NCI-H748 (cell line): ENCODE measurements around the gene C14orf93.

Source experiments
- DNase-seq: peaks from one replicate; lab custom pipeline; 2025; ENCODE audit not compliant: unreplicated experiment; lab: John Stamatoyannopoulos, UW

C14orf93 gene

GRCh38 chr14:23009939-23010726 lies at the start of gene C14orf93:
C14orf93 (minus strand) TSS chr14:23010143; CDS start chr14:22999023, 11,120 bp downstream.
- peak; percentile 83 for DNase-seq

GRCh38 chr14:23058654-23059504 lies 48.9 kb upstream of the C14orf93 start:
- DNase-seq = no peak

GRCh38 chr14:23057757-23058653 lies 48.1 kb upstream of the C14orf93 start:
- no peak for DNase-seq

GRCh38 chr14:23056956-23057756 lies 47.2 kb upstream of the C14orf93 start, which contains the start of gene CDH24:
CDH24 (minus strand) TSS chr14:23057520; CDS start chr14:23055733, 1,787 bp downstream.
- no peak for DNase-seq

GRCh38 chr14:23056145-23056955 lies 46.4 kb upstream of the C14orf93 start:
- no peak for DNase-seq

GRCh38 chr14:23055621-23056144 lies 45.7 kb upstream of the C14orf93 start:
- no peak for DNase-seq

GRCh38 chr14:23055147-23055550 lies 45.2 kb upstream of the C14orf93 start:
- DNase-seq = no peak

GRCh38 chr14:23054000-23054811 lies 44.3 kb upstream of the C14orf93 start:
- no peak for DNase-seq

- no peak for DNase-seq
Observed at GRCh38 chr14:23053426-23053825, 43.5 kb upstream of the C14orf93 start.

- no peak for DNase-seq
Observed at GRCh38 chr14:23052671-23053070, 42.7 kb upstream of the C14orf93 start.

GRCh38 chr14:23052182-23052623 lies 42.3 kb upstream of the C14orf93 start:
- no peak for DNase-seq

- DNase-seq = no peak
Observed at GRCh38 chr14:23051141-23052057, 41.5 kb upstream of the C14orf93 start.

GRCh38 chr14:23049011-23049410 lies 39.1 kb upstream of the C14orf93 start:
- no peak for DNase-seq

- DNase-seq = no peak
Observed at GRCh38 chr14:23047751-23048693, 38.1 kb upstream of the C14orf93 start.

- no peak for DNase-seq
Observed at GRCh38 chr14:23047034-23047634, 37.2 kb upstream of the C14orf93 start.
